ENCODE results near the gene AP2A1.

The AP2A1 gene

GRCh38 chr19:49832556-49832955 lies 65.8 kb downstream of the AP2A1 start:
- peaks cover 64% of the 10 kb centered on the region for H4K20me1 ChIP-seq
- H3K9me3 ChIP-seq: no peaks in the 10 kb centered on the region
- H3K27me3 ChIP-seq: no peaks in the 10 kb centered on the region
- H3K9ac ChIP-seq: no peak overlapping the region
- H3K36me3 ChIP-seq: peaks cover 100% of the 10 kb centered on the region
- H3K4me1 ChIP-seq: peaks cover 35% of the 10 kb centered on the region
- H3K4me2 ChIP-seq: peak overlapping the region; percentile 14; the same call in 1 of the 2 replicates
- H3K27ac ChIP-seq: 0 out of 2 replicates have a peak overlapping the region, but pooled peaks have one; percentile 23
- H3K4me3 ChIP-seq: no peak overlapping the region
- no peak for TF ChIP-seq Cebpa-rat (IDR thresholded peaks at IDR 0.05)

- H4K20me1 ChIP-seq: peaks cover 62% of the 10 kb centered on the region
- H3K9ac ChIP-seq: no peak overlapping the region
- no peak overlapping the region for H3K4me3 ChIP-seq
- H3K36me3 ChIP-seq: peaks cover 100% of the 10 kb centered on the region
- H3K27ac ChIP-seq: no peak overlapping the region
- no peak overlapping the region for H3K4me2 ChIP-seq
- H3K9me3 ChIP-seq: no peaks in the 10 kb centered on the region
- no peaks in the 10 kb centered on the region for H3K27me3 ChIP-seq
- no peak for TF ChIP-seq Cebpa-rat (IDR thresholded peaks at IDR 0.05)
- H3K4me1 ChIP-seq: peaks cover 32% of the 10 kb centered on the region
Observed at GRCh38 chr19:49833599-49833998, 66.8 kb downstream of the AP2A1 start.

GRCh38 chr19:49835562-49835961 lies 68.8 kb downstream of the AP2A1 start:
- no peaks in the 10 kb centered on the region for H3K9me3 ChIP-seq
- no peak overlapping the region for H3K27ac ChIP-seq
- peaks cover 100% of the 10 kb centered on the region for H3K36me3 ChIP-seq
- TF ChIP-seq Cebpa-rat (IDR thresholded peaks at IDR 0.05): no peak
- H3K4me2 ChIP-seq: no peak overlapping the region
- H3K4me1 ChIP-seq: peaks cover 13% of the 10 kb centered on the region
- H3K27me3 ChIP-seq: no peaks in the 10 kb centered on the region; the same call in 1 of the 2 replicates
- peaks cover 47% of the 10 kb centered on the region for H4K20me1 ChIP-seq
- no peak overlapping the region for H3K9ac ChIP-seq
- no peak overlapping the region for H3K4me3 ChIP-seq

GRCh38 chr19:49836176-49837008 lies 69.6 kb downstream of the AP2A1 start:
- Histone ChIP-seq H3K27ac (no peak overlapping the region), H3K4me1 (peaks cover 13% of the 10 kb centered on the region), H4K20me1 (peaks cover 39% of the 10 kb centered on the region), H3K4me2 (no peak overlapping the region), H3K9me3 (no peaks in the 10 kb centered on the region), H3K4me3 (no peak overlapping the region), H3K9ac (no peak overlapping the region), H3K36me3 (peaks cover 100% of the 10 kb centered on the region), H3K27me3 (no peaks in the 10 kb centered on the region; the same call in 1 of the 2 replicates)
- TF ChIP-seq Cebpa-rat (IDR thresholded peaks at IDR 0.05): no peak

GRCh38 chr19:49837009-49837310 lies 70.2 kb downstream of the AP2A1 start:
- peaks cover 13% of the 10 kb centered on the region for H3K4me1 ChIP-seq

GRCh38 chr19:49837425-49837824 lies 70.6 kb downstream of the AP2A1 start:
- TF ChIP-seq Cebpa-rat (IDR thresholded peaks at IDR 0.05): no peak
- Histone ChIP-seq H3K4me1 (peaks cover 11% of the 10 kb centered on the region), H3K27me3 (no peaks in the 10 kb centered on the region; the same call in 1 of the 2 replicates), H4K20me1 (peaks cover 39% of the 10 kb centered on the region), H3K9ac (no peak overlapping the region), H3K4me3 (no peak overlapping the region), H3K27ac (no peak overlapping the region), H3K4me2 (no peak overlapping the region), H3K9me3 (no peaks in the 10 kb centered on the region), H3K36me3 (peaks cover 90% of the 10 kb centered on the region)

More at GRCh38 chr19:49837009-49837310, 70.2 kb downstream of the AP2A1 start:
- no peaks in the 10 kb centered on the region for H3K9me3 ChIP-seq
- no peak for TF ChIP-seq Cebpa-rat (IDR thresholded peaks at IDR 0.05)
- H3K4me3 ChIP-seq: no peak overlapping the region
- H3K36me3 ChIP-seq: peaks cover 95% of the 10 kb centered on the region
- H4K20me1 ChIP-seq: peaks cover 35% of the 10 kb centered on the region
- no peak overlapping the region for H3K27ac ChIP-seq
- no peak overlapping the region for H3K4me2 ChIP-seq
- H3K9ac ChIP-seq: no peak overlapping the region
- no peaks in the 10 kb centered on the region; the same call in 1 of the 2 replicates for H3K27me3 ChIP-seq

GRCh38 chr19:49838885-49839588 lies 72.2 kb downstream of the AP2A1 start:
- peaks cover 74% of the 10 kb centered on the region for H3K36me3 ChIP-seq
- H3K4me1 ChIP-seq: peaks cover 23% of the 10 kb centered on the region
- H3K27me3 ChIP-seq: no peaks in the 10 kb centered on the region; the same call in 1 of the 2 replicates
- H4K20me1 ChIP-seq: peaks cover 47% of the 10 kb centered on the region; the same call in 1 of the 2 replicates
- no peak for TF ChIP-seq Cebpa-rat (IDR thresholded peaks at IDR 0.05)
- H3K9me3 ChIP-seq: no peaks in the 10 kb centered on the region
- no peak overlapping the region for H3K9ac ChIP-seq
- H3K4me2 ChIP-seq: no peak overlapping the region
- no peak overlapping the region for H3K4me3 ChIP-seq
- no peak overlapping the region for H3K27ac ChIP-seq

- Histone ChIP-seq H3K4me3 (no peak overlapping the region), H3K9ac (no peak overlapping the region), H3K4me2 (no peak overlapping the region), H3K36me3 (peaks cover 67% of the 10 kb centered on the region), H3K4me1 (peaks cover 29% of the 10 kb centered on the region), H4K20me1 (peaks cover 46% of the 10 kb centered on the region; the same call in 1 of the 2 replicates), H3K27ac (no peak overlapping the region), H3K27me3 (no peaks in the 10 kb centered on the region; the same call in 1 of the 2 replicates), H3K9me3 (no peaks in the 10 kb centered on the region)
- no peak for TF ChIP-seq Cebpa-rat (IDR thresholded peaks at IDR 0.05)
Observed at GRCh38 chr19:49839713-49840112, 72.9 kb downstream of the AP2A1 start.

GRCh38 chr19:49840321-49840720 lies 73.5 kb downstream of the AP2A1 start:
- Histone ChIP-seq H3K36me3 (peaks cover 61% of the 10 kb centered on the region), H3K4me1 (peaks cover 29% of the 10 kb centered on the region), H3K4me2 (no peak overlapping the region), H3K27me3 (no peaks in the 10 kb centered on the region; the same call in 1 of the 2 replicates), H3K9me3 (no peaks in the 10 kb centered on the region), H3K27ac (no peak overlapping the region), H4K20me1 (peaks cover 46% of the 10 kb centered on the region; the same call in 1 of the 2 replicates), H3K9ac (no peak overlapping the region), H3K4me3 (no peak overlapping the region)
- TF ChIP-seq Cebpa-rat (IDR thresholded peaks at IDR 0.05): no peak

Measured in BLaER1 (cell line).